Measurements from ENCODE around the gene PNPLA6. TPM values are rescaled to one million over a fixed set of nuclear protein-coding genes. Genes with fewer than 3 reads are reported as not detected.
"Not testable (repeated sequence)": the region's sequence is repeated elsewhere in the genome, so short reads cannot be mapped to it uniquely, and the experiment has no call there.

The PNPLA6 gene
- total RNA-seq, 1 experiment from 2014 or later, result 121 TPM

DNA sequence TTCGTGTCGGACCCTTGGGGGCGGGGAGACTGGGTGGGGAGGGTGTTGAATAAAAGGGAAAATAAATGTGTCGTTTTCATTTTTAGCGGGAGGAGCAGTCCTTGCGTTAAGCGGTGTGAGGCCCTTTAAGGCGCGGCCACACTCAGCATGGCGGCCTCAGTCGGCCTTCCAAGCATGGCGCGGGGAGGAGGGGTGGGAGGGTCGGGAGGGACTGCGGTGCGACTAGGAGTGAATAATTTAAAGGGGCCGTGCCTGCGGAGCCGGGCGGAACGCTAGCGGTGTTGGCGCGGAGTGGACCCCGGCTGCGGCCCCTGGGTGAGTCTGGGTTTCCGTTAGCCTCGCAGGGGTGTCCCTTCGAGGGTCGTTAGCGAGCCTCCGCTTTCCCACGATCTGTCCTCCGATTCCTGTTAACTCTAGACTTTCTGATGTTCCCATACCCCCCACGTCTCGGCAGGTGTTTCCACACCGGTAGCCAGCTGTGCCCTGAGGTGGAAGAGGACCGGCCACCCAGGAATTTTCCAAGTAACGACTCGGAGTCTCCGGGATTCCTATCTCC is 1.5 kb upstream of the PNPLA6 start:
- intact Hi-C loops (cut with micrococcal nuclease; ENCODE audit: unreplicated experiment), result loop anchor here (1.0 to 10.0 kb wide), 4 partner anchors 12 to 179 kb away; partner anchors contain the start of gene MCOLN1
- Histone ChIP-seq H3K4me1 (replicated peaks; ENCODE audit: insufficient read depth) (peaks cover 9% of the 10 kb centered on the region), H3K36me3 (ENCODE audit: low read depth) (no peaks in the 10 kb centered on the region; the same call in 1 of the 2 replicates), H3F3A (ENCODE audit: insufficient read depth, low read depth) (peaks cover 16% of the 10 kb centered on the region; the same call in 1 of the 2 replicates), H3K9me3 (ENCODE audit: insufficient read depth, low read depth) (no peaks in the 10 kb centered on the region), H4K20me1 (ENCODE audit: insufficient read depth) (no peaks in the 10 kb centered on the region), H3K79me2 (ENCODE audit: low read depth) (no peaks in the 10 kb centered on the region), H3K9me2 (ENCODE audit: insufficient read depth) (no peaks in the 10 kb centered on the region), H3K27ac (peak overlapping the region; percentile 76), H2AFZ (peak overlapping the region; percentile 85), H3K27me3 (ENCODE audit: insufficient read depth, low read depth) (no peaks in the 10 kb centered on the region), H3K4me3 (peak overlapping the region; percentile 83), H3K4me2 (peak overlapping the region; percentile 100)
- BruUV-seq (replicated peaks), result TSS peak; percentile 60
- TF ChIP-seq EZH2 (IDR thresholded peaks at IDR 0.05; ENCODE audit: low read depth), result no peak
- TF ChIP-seq, protein P1, sequence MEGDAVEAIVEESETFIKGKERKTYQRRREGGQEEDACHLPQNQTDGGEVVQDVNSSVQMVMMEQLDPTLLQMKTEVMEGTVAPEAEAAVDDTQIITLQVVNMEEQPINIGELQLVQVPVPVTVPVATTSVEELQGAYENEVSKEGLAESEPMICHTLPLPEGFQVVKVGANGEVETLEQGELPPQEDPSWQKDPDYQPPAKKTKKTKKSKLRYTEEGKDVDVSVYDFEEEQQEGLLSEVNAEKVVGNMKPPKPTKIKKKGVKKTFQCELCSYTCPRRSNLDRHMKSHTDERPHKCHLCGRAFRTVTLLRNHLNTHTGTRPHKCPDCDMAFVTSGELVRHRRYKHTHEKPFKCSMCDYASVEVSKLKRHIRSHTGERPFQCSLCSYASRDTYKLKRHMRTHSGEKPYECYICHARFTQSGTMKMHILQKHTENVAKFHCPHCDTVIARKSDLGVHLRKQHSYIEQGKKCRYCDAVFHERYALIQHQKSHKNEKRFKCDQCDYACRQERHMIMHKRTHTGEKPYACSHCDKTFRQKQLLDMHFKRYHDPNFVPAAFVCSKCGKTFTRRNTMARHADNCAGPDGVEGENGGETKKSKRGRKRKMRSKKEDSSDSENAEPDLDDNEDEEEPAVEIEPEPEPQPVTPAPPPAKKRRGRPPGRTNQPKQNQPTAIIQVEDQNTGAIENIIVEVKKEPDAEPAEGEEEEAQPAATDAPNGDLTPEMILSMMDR (conservative IDR thresholded peaks at IDR 0.05), result no peak
- ChIA-PET CTCF (interaction anchor here (0.6 kb wide), 1 partner anchor 136 kb away, joined by 5 read pairs; no protein-coding TSS in a partner anchor), POLR2A (ENCODE audit: unreplicated experiment) (no interaction called here)
- DNase-seq, result peak; percentile 65 to 74

DNA sequence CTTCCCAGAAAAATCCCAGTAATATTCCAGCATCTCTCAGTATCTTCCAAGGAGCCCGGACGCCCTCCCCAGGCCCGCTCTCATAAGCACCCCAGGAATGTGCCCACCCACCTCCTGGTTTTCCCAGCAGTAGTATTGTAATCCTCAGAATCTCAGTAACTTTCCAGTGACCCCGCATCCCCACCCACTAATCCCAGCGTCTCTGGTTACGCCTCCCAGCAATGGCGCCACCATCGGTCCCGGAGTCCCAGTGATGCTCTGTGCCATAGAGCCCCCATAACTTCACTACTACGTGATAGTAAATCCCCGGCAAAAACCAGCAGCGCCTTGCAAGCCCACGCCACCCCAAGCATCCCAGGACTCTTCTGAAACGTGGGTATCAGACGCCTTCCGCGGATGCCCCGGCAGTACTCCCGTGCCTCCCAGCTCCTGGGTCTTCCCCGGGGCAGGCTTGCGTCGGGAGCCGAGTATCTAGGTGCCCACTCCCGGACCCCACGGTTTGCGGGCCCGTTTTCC is 928 bp upstream of the PNPLA6 start:
- H3K4me2 ChIP-seq, result peak overlapping the region; percentile 100
- no peaks in the 10 kb centered on the region; the same call in 1 of the 2 replicates for H3K36me3 ChIP-seq (ENCODE audit: low read depth)
- H4K20me1 ChIP-seq (ENCODE audit: insufficient read depth), result no peaks in the 10 kb centered on the region
- peak; percentile 66 to 69 for DNase-seq
- H3K79me2 ChIP-seq (ENCODE audit: low read depth), result no peaks in the 10 kb centered on the region
- TF ChIP-seq, protein P1 (conservative IDR thresholded peaks at IDR 0.05), result no peak
- TF ChIP-seq EZH2 (IDR thresholded peaks at IDR 0.05; ENCODE audit: low read depth), result no peak
- ChIA-PET CTCF (interaction anchor here (0.6 kb wide), 1 partner anchor 137 kb away, joined by 5 read pairs; no protein-coding TSS in a partner anchor), POLR2A (ENCODE audit: unreplicated experiment) (interaction anchor here (0.7 kb wide), 1 partner anchor 399 kb away, joined by 6 read pairs; no protein-coding TSS in a partner anchor)
- BruUV-seq (replicated peaks), result TSS peak; percentile 34
- peak overlapping the region; percentile 83 for H3K4me3 ChIP-seq
- peak overlapping the region; percentile 76 for H3K27ac ChIP-seq
- no peaks in the 10 kb centered on the region for H3K27me3 ChIP-seq (ENCODE audit: insufficient read depth, low read depth)
- H3K9me3 ChIP-seq (ENCODE audit: insufficient read depth, low read depth), result no peaks in the 10 kb centered on the region
- peaks cover 16% of the 10 kb centered on the region; the same call in 1 of the 2 replicates for H3F3A ChIP-seq (ENCODE audit: insufficient read depth, low read depth)
- H3K9me2 ChIP-seq (ENCODE audit: insufficient read depth), result no peaks in the 10 kb centered on the region
- H3K4me1 ChIP-seq (replicated peaks; ENCODE audit: insufficient read depth), result peaks cover 9% of the 10 kb centered on the region
- intact Hi-C loops (cut with micrococcal nuclease; ENCODE audit: unreplicated experiment), result loop anchor here (1.0 to 10.0 kb wide), 4 partner anchors 12 to 180 kb away; partner anchors contain the start of gene MCOLN1
- peak overlapping the region; percentile 85 for H2AFZ ChIP-seq

DNA sequence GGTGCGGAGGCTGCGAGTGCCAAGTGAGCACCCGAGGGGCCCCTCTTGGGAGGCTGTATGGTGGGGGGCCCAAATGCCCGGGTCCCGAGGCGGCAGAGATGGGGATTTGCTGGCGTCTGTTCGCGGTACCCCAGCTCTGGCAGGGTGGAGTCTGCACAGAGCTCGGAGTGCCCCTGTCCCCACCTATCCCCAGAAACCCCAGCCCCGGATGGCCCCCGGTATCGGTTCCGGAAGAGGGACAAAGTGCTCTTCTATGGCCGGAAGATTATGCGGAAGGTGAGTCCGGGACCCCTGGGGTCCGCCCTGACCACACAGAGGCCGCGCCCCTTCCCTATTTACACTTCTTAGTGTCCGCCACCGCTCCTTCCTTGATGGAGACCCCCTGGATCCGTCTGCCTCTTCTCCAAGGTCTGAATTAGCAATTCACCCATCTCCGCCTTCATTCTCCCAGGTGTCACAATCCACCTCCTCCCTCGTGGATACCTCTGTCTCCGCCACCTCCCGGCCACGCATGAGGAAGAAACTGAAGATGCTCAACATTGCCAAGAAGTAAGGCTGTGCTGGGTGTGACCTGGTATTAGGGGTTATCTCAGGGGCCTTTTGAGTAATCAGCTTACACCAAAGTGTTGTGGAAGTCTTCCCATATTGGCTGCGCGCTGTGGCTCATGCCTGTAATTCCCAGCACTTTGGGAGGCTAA is 630 bp downstream of the PNPLA6 start:
- Histone ChIP-seq H3K9me3 (ENCODE audit: insufficient read depth, low read depth) (no peaks in the 10 kb centered on the region), H3F3A (ENCODE audit: insufficient read depth, low read depth) (peaks cover 16% of the 10 kb centered on the region; the same call in 1 of the 2 replicates), H3K9me2 (ENCODE audit: insufficient read depth) (no peaks in the 10 kb centered on the region), H3K27ac (no peak overlapping the region), H3K27me3 (ENCODE audit: insufficient read depth, low read depth) (no peaks in the 10 kb centered on the region), H3K36me3 (ENCODE audit: low read depth) (no peaks in the 10 kb centered on the region; the same call in 1 of the 2 replicates), H2AFZ (peak overlapping the region; percentile 85), H3K79me2 (ENCODE audit: low read depth) (no peaks in the 10 kb centered on the region), H3K4me2 (peak overlapping the region; percentile 100), H3K4me1 (replicated peaks; ENCODE audit: insufficient read depth) (peaks cover 9% of the 10 kb centered on the region), H4K20me1 (ENCODE audit: insufficient read depth) (no peaks in the 10 kb centered on the region), H3K4me3 (peak overlapping the region; percentile 83)
- intact Hi-C loops (cut with micrococcal nuclease; ENCODE audit: unreplicated experiment), result loop anchor here (2.0 to 10.0 kb wide), 3 partner anchors 75 to 181 kb away; no protein-coding TSS in a partner anchor
- TF ChIP-seq EZH2 (IDR thresholded peaks at IDR 0.05; ENCODE audit: low read depth), result no peak
- TF ChIP-seq, protein P1 (conservative IDR thresholded peaks at IDR 0.05), result no peak
- POLR2A ChIA-PET (ENCODE audit: unreplicated experiment), result no interaction called here
- BruUV-seq (replicated peaks), result no TSS peak
- CTCF ChIA-PET, result no interaction called here
- DNase-seq, result no peak

DNA sequence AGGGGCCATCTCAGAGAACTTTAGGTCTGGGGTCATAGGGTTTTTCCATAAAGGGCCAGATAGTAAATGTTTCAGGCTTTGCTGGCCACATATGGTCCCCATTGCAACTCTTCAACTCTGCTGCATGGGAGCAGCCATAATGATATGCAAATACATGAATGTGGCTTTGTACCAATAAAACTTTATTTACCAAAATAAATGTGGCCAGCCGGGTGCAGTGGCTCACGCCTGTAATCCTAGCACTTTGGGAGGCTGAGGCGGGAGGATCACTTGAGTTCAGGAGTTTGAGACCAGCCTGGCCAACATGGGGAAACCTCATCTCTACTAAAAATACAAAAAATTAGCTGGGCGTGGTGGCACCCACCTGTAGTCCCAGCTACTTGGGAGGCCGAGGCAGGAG is 3.5 kb downstream of the PNPLA6 start:
- H3K4me2 ChIP-seq; H3K27ac ChIP-seq; H3K27me3 ChIP-seq (ENCODE audit: insufficient read depth, low read depth); DNase-seq; H3K4me3 ChIP-seq; H2AFZ ChIP-seq; POLR2A ChIA-PET (ENCODE audit: unreplicated experiment); H4K20me1 ChIP-seq (ENCODE audit: insufficient read depth); H3K79me2 ChIP-seq (ENCODE audit: low read depth); H3K4me1 ChIP-seq (replicated peaks; ENCODE audit: insufficient read depth); H3K9me2 ChIP-seq (ENCODE audit: insufficient read depth); BruUV-seq (replicated peaks); H3K9me3 ChIP-seq (ENCODE audit: insufficient read depth, low read depth): not testable (repeated sequence)
- Histone ChIP-seq H3F3A (ENCODE audit: insufficient read depth, low read depth) (peaks cover 12% of the 10 kb centered on the region; the same call in 1 of the 2 replicates), H3K36me3 (ENCODE audit: low read depth) (peaks cover 10% of the 10 kb centered on the region; the same call in 1 of the 2 replicates)
- intact Hi-C loops (cut with micrococcal nuclease; ENCODE audit: unreplicated experiment), result loop anchor here (10.0 kb wide), 2 partner anchors 144 to 184 kb away; no protein-coding TSS in a partner anchor
- CTCF ChIA-PET, result interaction anchor here (0.5 kb wide), 1 partner anchor 29 kb away, joined by 13 read pairs; no protein-coding TSS in a partner anchor

Data from PC-9 (cell line).